CD4-positive, CD25-positive, alpha-beta regulatory T cell (primary cell): ENCODE results near the gene CKLF. TPM values are rescaled to one million over a fixed set of nuclear protein-coding genes. Genes with fewer than 3 reads are reported as not detected.
A peak's percentile ranks its signal among the peaks of the same experiment; 100 is the strongest.

Experiments used
- ATAC-seq, 2 donors: fragments of 150-1000 bp; cut with Tn5 transposase; one replicate each; pipeline ENCODE4 v1.10.0; 2021; ENCODE audit warnings: low read depth in 2 of 2, moderate number of reproducible peaks in 2 of 2, moderate library complexity in 1 of 2
- DNase-seq, 3 donors: peaks; one replicate each; pipeline versions ENCODE4 v3.0.0 to v3.0.0-alpha.2; 2012 to 2022; ENCODE audit warnings: mixed read lengths in 1 of 3
- H3K27ac ChIP-seq: one replicate; pipeline ENCODE4 v1.7.0; 2013; ENCODE audit warnings: mild to moderate bottlenecking, low read length; ENCODE audit not compliant: insufficient read depth, poor library complexity, severe bottlenecking
- H3K27me3 ChIP-seq: one replicate; pipeline ENCODE4 v1.7.0; 2013; ENCODE audit warnings: low read length; ENCODE audit not compliant: control insufficient read depth, insufficient read depth
- H3K36me3 ChIP-seq: one replicate; pipeline ENCODE4 v1.7.0; 2013; ENCODE audit warnings: mild to moderate bottlenecking, low read length, moderate library complexity; ENCODE audit not compliant: control insufficient read depth, insufficient read depth
- H3K4me1 ChIP-seq: 2 replicates; pipeline ENCODE4 v1.7.0; 2013; ENCODE audit warnings: mild to moderate bottlenecking, low read length; ENCODE audit not compliant: insufficient read depth, control insufficient read depth, poor library complexity, severe bottlenecking
- H3K4me3 ChIP-seq: one replicate; pipeline ENCODE4 v1.7.0; 2013; ENCODE audit warnings: low read depth, mild to moderate bottlenecking, low read length, moderate library complexity
- H3K9me3 ChIP-seq, 2 experiments: 1 replicate in 1 of 2; 2 replicates in 1 of 2; pipeline ENCODE4 v1.7.0; 2013; ENCODE audit warnings: low read length in 2 of 2, mild to moderate bottlenecking in 1 of 2, moderate library complexity in 1 of 2; ENCODE audit not compliant: control insufficient read depth in 2 of 2
- H3K27ac Mint-ChIP-seq, 3 donors: one replicate each; pipeline ENCODE4 v1.8.0; 2020 to 2022; ENCODE audit warnings: mild to moderate bottlenecking in 3 of 3, mixed read lengths in 3 of 3, moderate library complexity in 2 of 3
- H3K27me3 Mint-ChIP-seq: one replicate; pipeline ENCODE4 v1.8.0; 2022; ENCODE audit warnings: mild to moderate bottlenecking, mixed read lengths
- H3K36me3 Mint-ChIP-seq: one replicate; pipeline ENCODE4 v1.8.0; 2020; ENCODE audit warnings: mixed read lengths
- H3K4me1 Mint-ChIP-seq, 4 donors: one replicate each; pipeline ENCODE4 v1.8.0; 2020 to 2022; ENCODE audit warnings: mixed read lengths in 4 of 4, mild to moderate bottlenecking in 1 of 4
- H3K4me3 Mint-ChIP-seq, 4 donors: one replicate each; pipeline ENCODE4 v1.8.0; 2020 to 2022; ENCODE audit warnings: mild to moderate bottlenecking in 4 of 4, mixed read lengths in 4 of 4, moderate library complexity in 3 of 4
- H3K9me3 Mint-ChIP-seq, 7 donors: one replicate each; pipeline ENCODE4 v1.8.0; 2020 to 2022; ENCODE audit warnings: mixed read lengths in 7 of 7, mild to moderate bottlenecking in 3 of 7, moderate library complexity in 2 of 7
- polyA plus RNA-seq, 4 donors: library from polyadenylated mRNA; unstranded; fragments of 300-500 nt; fragmentation: Illumina TruSeq; gene quantifications; one replicate each; pipeline ENCODE4 v1.2.3, GENCODE V29; 2021
- total RNA-seq: library from RNA; stranded (reverse); gene quantifications from one replicate; pipeline ENCODE4 v1.2.3, GENCODE V29; 2022

CKLF gene
- total and polyA plus RNA-seq, 5 donors from 2014 or later: 48.2 to 242 (median 161) TPM

- peak overlapping the region in 2 of 3 donors; percentile 63 to 88 for H3K27ac Mint-ChIP-seq
- peaks cover 0 to 45% (median 24%) of the 10 kb centered on the region in 4 donors for H3K4me1 Mint-ChIP-seq
- H3K36me3 ChIP-seq: no peaks in the 10 kb centered on the region
- H3K27me3 Mint-ChIP-seq: no peaks in the 10 kb centered on the region
- no peaks in the 10 kb centered on the region for H3K9me3 Mint-ChIP-seq
- H3K27me3 ChIP-seq: no peaks in the 10 kb centered on the region
- H3K36me3 Mint-ChIP-seq: peaks cover 4% of the 10 kb centered on the region
- no peak overlapping the region for H3K4me3 ChIP-seq
- no peak for DNase-seq
- H3K9me3 ChIP-seq: no peaks in the 10 kb centered on the region
- ATAC-seq: no peak
- peaks cover 15% of the 10 kb centered on the region for H3K4me1 ChIP-seq
- no peak overlapping the region for H3K4me3 Mint-ChIP-seq
- no peak overlapping the region for H3K27ac ChIP-seq
Observed at GRCh38 chr16:66529475-66529874, 22.9 kb upstream of the CKLF start.

- Mint-ChIP-seq H3K9me3 (no peaks in the 10 kb centered on the region), H3K27ac (peak overlapping the region in 2 of 3 donors; percentile 13 to 83), H3K36me3 (peaks cover 12% of the 10 kb centered on the region), H3K27me3 (no peaks in the 10 kb centered on the region), H3K4me3 (no peak overlapping the region), H3K4me1 (peaks cover 5 to 11% (median 6%) of the 10 kb centered on the region in 4 donors)
- no peaks in the 10 kb centered on the region for H3K27me3 ChIP-seq
- no peaks in the 10 kb centered on the region for H3K9me3 ChIP-seq
- no peak for DNase-seq
- H3K4me1 ChIP-seq: no peaks in the 10 kb centered on the region
- no peak for ATAC-seq
- H3K4me3 ChIP-seq: no peak overlapping the region
- no peaks in the 10 kb centered on the region for H3K36me3 ChIP-seq
- no peak overlapping the region for H3K27ac ChIP-seq
Observed at GRCh38 chr16:66534376-66534799, 18.0 kb upstream of the CKLF start.

GRCh38 chr16:66536525-66536924 lies 15.9 kb upstream of the CKLF start:
- H3K4me3 ChIP-seq: no peak overlapping the region
- ATAC-seq (no peak), DNase-seq (no peak)
- no peak overlapping the region for H3K27ac ChIP-seq
- Mint-ChIP-seq H3K27ac (no peak overlapping the region), H3K9me3 (no peaks in the 10 kb centered on the region), H3K4me1 (peaks cover 5 to 12% (median 7%) of the 10 kb centered on the region in 4 donors), H3K4me3 (no peak overlapping the region), H3K36me3 (peaks cover 8% of the 10 kb centered on the region), H3K27me3 (no peaks in the 10 kb centered on the region)
- H3K27me3 ChIP-seq: no peaks in the 10 kb centered on the region
- no peaks in the 10 kb centered on the region for H3K4me1 ChIP-seq
- no peaks in the 10 kb centered on the region for H3K9me3 ChIP-seq
- H3K36me3 ChIP-seq: no peaks in the 10 kb centered on the region

GRCh38 chr16:66537236-66537635 lies 15.1 kb upstream of the CKLF start:
- no peaks in the 10 kb centered on the region for H3K9me3 Mint-ChIP-seq
- peak overlapping the region in 1 of 3 donors; percentile 11 for H3K27ac Mint-ChIP-seq
- peaks cover 14% of the 10 kb centered on the region for H3K36me3 Mint-ChIP-seq

GRCh38 chr16:66538910-66539309 lies 13.5 kb upstream of the CKLF start:
- H3K4me3 ChIP-seq: no peak overlapping the region
- H3K4me3 Mint-ChIP-seq: peak overlapping the region in 1 of 4 donors; percentile 61
- no peaks in the 10 kb centered on the region for H3K36me3 ChIP-seq
- DNase-seq (no peak), ATAC-seq (no peak)
- H3K27ac ChIP-seq: no peak overlapping the region
- H3K27me3 ChIP-seq: no peaks in the 10 kb centered on the region
- peaks cover 5 to 13% (median 12%) of the 10 kb centered on the region in 4 donors for H3K4me1 Mint-ChIP-seq
- no peaks in the 10 kb centered on the region for H3K4me1 ChIP-seq
- H3K27me3 Mint-ChIP-seq: no peaks in the 10 kb centered on the region
- no peaks in the 10 kb centered on the region for H3K9me3 ChIP-seq
- H3K27ac Mint-ChIP-seq: peak overlapping the region in 2 of 3 donors; percentile 23 to 42
- H3K36me3 Mint-ChIP-seq: peaks cover 14% of the 10 kb centered on the region
- H3K9me3 Mint-ChIP-seq: no peaks in the 10 kb centered on the region

More at GRCh38 chr16:66537236-66537635, 15.1 kb upstream of the CKLF start:
- no peak for DNase-seq
- Mint-ChIP-seq H3K27me3 (no peaks in the 10 kb centered on the region), H3K4me1 (peaks cover 5 to 12% (median 9%) of the 10 kb centered on the region in 4 donors), H3K4me3 (no peak overlapping the region)
- ATAC-seq: no peak
- H3K9me3 ChIP-seq: no peaks in the 10 kb centered on the region
- no peaks in the 10 kb centered on the region for H3K27me3 ChIP-seq
- H3K27ac ChIP-seq: no peak overlapping the region
- no peaks in the 10 kb centered on the region for H3K4me1 ChIP-seq
- no peak overlapping the region for H3K4me3 ChIP-seq
- H3K36me3 ChIP-seq: no peaks in the 10 kb centered on the region

- H3K4me1 ChIP-seq: no peaks in the 10 kb centered on the region
Observed at GRCh38 chr16:66539623-66540469, 12.5 kb upstream of the CKLF start.

GRCh38 chr16:66541388-66542355 lies 10.7 kb upstream of the CKLF start:
- H3K9me3 ChIP-seq: no peaks in the 10 kb centered on the region
- DNase-seq (no peak), ATAC-seq (no peak)
- Mint-ChIP-seq H3K4me3 (no peak overlapping the region), H3K36me3 (peaks cover 14% of the 10 kb centered on the region), H3K9me3 (no peaks in the 10 kb centered on the region), H3K4me1 (peaks cover 5 to 19% (median 9%) of the 10 kb centered on the region in 4 donors), H3K27me3 (no peaks in the 10 kb centered on the region), H3K27ac (peak overlapping the region in 2 of 3 donors; percentile 50 to 55)
- no peak overlapping the region for H3K27ac ChIP-seq
- no peak overlapping the region for H3K4me3 ChIP-seq
- no peaks in the 10 kb centered on the region for H3K27me3 ChIP-seq
- peaks cover under 1% of the 10 kb centered on the region for H3K4me1 ChIP-seq
- H3K36me3 ChIP-seq: no peaks in the 10 kb centered on the region

More at GRCh38 chr16:66539623-66540469, 12.5 kb upstream of the CKLF start:
- Histone ChIP-seq H3K9me3 (no peaks in the 10 kb centered on the region), H3K27ac (no peak overlapping the region), H3K4me3 (no peak overlapping the region), H3K36me3 (no peaks in the 10 kb centered on the region), H3K27me3 (no peaks in the 10 kb centered on the region)
- Mint-ChIP-seq H3K9me3 (no peaks in the 10 kb centered on the region), H3K27ac (peak overlapping the region in 2 of 3 donors; percentile 42 to 48), H3K4me3 (no peak overlapping the region), H3K36me3 (peaks cover 14% of the 10 kb centered on the region), H3K27me3 (no peaks in the 10 kb centered on the region), H3K4me1 (peaks cover 5 to 14% (median 11%) of the 10 kb centered on the region in 4 donors)
- DNase-seq (no peak), ATAC-seq (no peak)
